ENCODE data around the gene ARHGAP44.

The ARHGAP44 gene

GRCh38 chr17:12983991-12984884 is 194.9 kb downstream of the ARHGAP44 start:
- peaks cover 0 to 30% of the 10 kb centered on the region in 2 donors for H3K27me3 Mint-ChIP-seq
- ATAC-seq (replicated peaks) (no peak), DNase-seq (no peak)
- H3K4me3 Mint-ChIP-seq: no peak overlapping the region
- peak overlapping the region in 1 of 2 donors; percentile 46 for H3K27ac Mint-ChIP-seq
- H3K36me3 Mint-ChIP-seq (ENCODE audit: insufficient read depth): peaks cover 11% of the 10 kb centered on the region
- H3K4me1 Mint-ChIP-seq (ENCODE audit: low read depth in 2 of 2): peaks cover 7 to 8% of the 10 kb centered on the region in 2 donors
- H3K9me3 Mint-ChIP-seq: peaks cover 0 to 7% of the 10 kb centered on the region in 2 donors

GRCh38 chr17:12985431-12986293 is 196.4 kb downstream of the ARHGAP44 start:
- Mint-ChIP-seq H3K9me3 (peaks cover 0 to 7% of the 10 kb centered on the region in 2 donors), H3K27ac (no peak overlapping the region), H3K27me3 (peaks cover 0 to 22% of the 10 kb centered on the region in 2 donors), H3K4me3 (no peak overlapping the region), H3K4me1 (ENCODE audit: low read depth in 2 of 2) (peaks cover 7 to 8% of the 10 kb centered on the region in 2 donors), H3K36me3 (ENCODE audit: insufficient read depth) (peaks cover 11% of the 10 kb centered on the region)
- DNase-seq (no peak), ATAC-seq (replicated peaks) (no peak)

GRCh38 chr17:12987120-12987519 is 197.8 kb downstream of the ARHGAP44 start:
- H3K4me1 Mint-ChIP-seq (ENCODE audit: low read depth in 2 of 2): peaks cover 6% of the 10 kb centered on the region in 2 donors
- peaks cover 11% of the 10 kb centered on the region for H3K36me3 Mint-ChIP-seq (ENCODE audit: insufficient read depth)
- H3K9me3 Mint-ChIP-seq: peaks cover 0 to 5% of the 10 kb centered on the region in 2 donors
- H3K27me3 Mint-ChIP-seq: peaks cover 0 to 22% of the 10 kb centered on the region in 2 donors
- H3K27ac Mint-ChIP-seq: no peak overlapping the region
- DNase-seq (no peak), ATAC-seq (replicated peaks) (no peak)
- no peak overlapping the region for H3K4me3 Mint-ChIP-seq

- ATAC-seq (replicated peaks): no peak
Measured at GRCh38 chr17:12990041-12990808, 200.9 kb downstream of the ARHGAP44 start.

GRCh38 chr17:12990926-12991325 is 201.6 kb downstream of the ARHGAP44 start:
- H3K4me3 Mint-ChIP-seq: no peak overlapping the region
- peaks cover 36% of the 10 kb centered on the region for H3K36me3 Mint-ChIP-seq (ENCODE audit: insufficient read depth)

More at GRCh38 chr17:12990041-12990808, 200.9 kb downstream of the ARHGAP44 start:
- H3K4me3 Mint-ChIP-seq: no peak overlapping the region
- DNase-seq: no peak
- H3K4me1 Mint-ChIP-seq (ENCODE audit: low read depth in 2 of 2): peaks cover 0 to 1% of the 10 kb centered on the region in 2 donors
- H3K9me3 Mint-ChIP-seq: no peaks in the 10 kb centered on the region
- no peak overlapping the region for H3K27ac Mint-ChIP-seq
- peaks cover 0 to 2% of the 10 kb centered on the region in 2 donors for H3K27me3 Mint-ChIP-seq
- H3K36me3 Mint-ChIP-seq (ENCODE audit: insufficient read depth): peaks cover 29% of the 10 kb centered on the region

GRCh38 chr17:12992676-12993075 is 203.4 kb downstream of the ARHGAP44 start:
- Mint-ChIP-seq H3K36me3 (ENCODE audit: insufficient read depth) (peaks cover 53% of the 10 kb centered on the region), H3K4me3 (no peak overlapping the region), H3K9me3 (no peaks in the 10 kb centered on the region), H3K27ac (no peak overlapping the region), H3K27me3 (no peaks in the 10 kb centered on the region), H3K4me1 (ENCODE audit: low read depth in 2 of 2) (peaks cover 0 to 1% of the 10 kb centered on the region in 2 donors)
- DNase-seq (no peak), ATAC-seq (replicated peaks) (no peak)

More at GRCh38 chr17:12990926-12991325, 201.6 kb downstream of the ARHGAP44 start:
- Mint-ChIP-seq H3K27ac (peak overlapping the region; percentile 26 to 44), H3K27me3 (no peaks in the 10 kb centered on the region), H3K4me1 (ENCODE audit: low read depth in 2 of 2) (peaks cover 0 to 1% of the 10 kb centered on the region in 2 donors), H3K9me3 (no peaks in the 10 kb centered on the region)
- ATAC-seq (replicated peaks) (no peak), DNase-seq (no peak)

- Mint-ChIP-seq H3K9me3 (no peaks in the 10 kb centered on the region), H3K36me3 (ENCODE audit: insufficient read depth) (peaks cover 56% of the 10 kb centered on the region), H3K4me3 (no peak overlapping the region), H3K27me3 (no peaks in the 10 kb centered on the region), H3K27ac (no peak overlapping the region), H3K4me1 (ENCODE audit: low read depth in 2 of 2) (no peaks in the 10 kb centered on the region)
- ATAC-seq (replicated peaks): no peak
- DNase-seq: no peak
Measured at GRCh38 chr17:12993631-12994030, 204.3 kb downstream of the ARHGAP44 start.

- Mint-ChIP-seq H3K4me1 (ENCODE audit: low read depth in 2 of 2) (no peaks in the 10 kb centered on the region), H3K36me3 (ENCODE audit: insufficient read depth) (peaks cover 60% of the 10 kb centered on the region), H3K27me3 (no peaks in the 10 kb centered on the region), H3K9me3 (no peaks in the 10 kb centered on the region), H3K4me3 (no peak overlapping the region), H3K27ac (peak overlapping the region in 1 of 2 donors; percentile 61)
- DNase-seq (no peak), ATAC-seq (replicated peaks) (no peak)
Measured at GRCh38 chr17:12994341-12995074, 205.2 kb downstream of the ARHGAP44 start.

GRCh38 chr17:12995106-12995895 is 206.0 kb downstream of the ARHGAP44 start:
- Mint-ChIP-seq H3K27me3 (no peaks in the 10 kb centered on the region), H3K9me3 (no peaks in the 10 kb centered on the region), H3K36me3 (ENCODE audit: insufficient read depth) (peaks cover 68% of the 10 kb centered on the region), H3K4me1 (ENCODE audit: low read depth in 2 of 2) (no peaks in the 10 kb centered on the region), H3K27ac (peak overlapping the region in 1 of 2 donors; percentile 61), H3K4me3 (no peak overlapping the region)
- no peak for DNase-seq
- ATAC-seq (replicated peaks): no peak

- H3K36me3 Mint-ChIP-seq (ENCODE audit: insufficient read depth): peaks cover 74% of the 10 kb centered on the region
- no peaks in the 10 kb centered on the region for H3K9me3 Mint-ChIP-seq
- no peaks in the 10 kb centered on the region for H3K27me3 Mint-ChIP-seq
- no peak overlapping the region for H3K4me3 Mint-ChIP-seq
- DNase-seq: no peak
- no peak for ATAC-seq (replicated peaks)
- H3K27ac Mint-ChIP-seq: no peak overlapping the region
- no peaks in the 10 kb centered on the region for H3K4me1 Mint-ChIP-seq (ENCODE audit: low read depth in 2 of 2)
Measured at GRCh38 chr17:12995896-12996295, 206.6 kb downstream of the ARHGAP44 start.

GRCh38 chr17:12996357-12996756 is 207.1 kb downstream of the ARHGAP44 start:
- no peak overlapping the region for H3K27ac Mint-ChIP-seq
- no peaks in the 10 kb centered on the region for H3K4me1 Mint-ChIP-seq (ENCODE audit: low read depth in 2 of 2)
- H3K9me3 Mint-ChIP-seq: no peaks in the 10 kb centered on the region
- DNase-seq: no peak
- peaks cover 77% of the 10 kb centered on the region for H3K36me3 Mint-ChIP-seq (ENCODE audit: insufficient read depth)
- no peak overlapping the region for H3K4me3 Mint-ChIP-seq
- H3K27me3 Mint-ChIP-seq: no peaks in the 10 kb centered on the region
- no peak for ATAC-seq (replicated peaks)

GRCh38 chr17:12996941-12997340 is 207.6 kb downstream of the ARHGAP44 start:
- ATAC-seq (replicated peaks): no peak
- Mint-ChIP-seq H3K4me3 (no peak overlapping the region), H3K4me1 (ENCODE audit: low read depth in 2 of 2) (no peaks in the 10 kb centered on the region), H3K9me3 (no peaks in the 10 kb centered on the region), H3K27ac (no peak overlapping the region), H3K27me3 (no peaks in the 10 kb centered on the region), H3K36me3 (ENCODE audit: insufficient read depth) (peaks cover 77% of the 10 kb centered on the region)
- DNase-seq: no peak
